IMR-90 (cell line): Measurements from ENCODE around the gene MAPRE3. TPM values are rescaled to one million over a fixed set of nuclear protein-coding genes. Genes with fewer than 3 reads are reported as not detected.

Experiments used
- ATAC-seq: fragments of 200-7000 bp; cut with Tn5 transposase; 2 replicates; pipeline ENCODE4 v1.9.1; 2020; ENCODE audit warnings: low read depth, mild to moderate bottlenecking, moderate library complexity
- BruUV-seq: library from RNA; stranded (reverse); fragments of 400-500 nt; replicated peaks from 2 replicates; lab custom pipeline; 2021; lab: Mats Ljungman, UMichigan
- CTCF ChIA-PET: fragments of 300-600 bp; formaldehyde crosslinking; extraction: SDS; loops from one replicate; lab custom pipeline; 2021; ENCODE audit warnings: antibody characterized with exemption; lab: Yijun Ruan, JAX
- POLR2A ChIA-PET: fragments of 300-600 bp; sonication (Branson Sonifier 250); formaldehyde crosslinking; loops from one replicate; lab custom pipeline; 2022; ENCODE audit warnings: antibody characterized with exemption; ENCODE audit not compliant: unreplicated experiment; lab: Charles Lee
- DNase-seq: peaks from one replicate; pipeline ENCODE4 v3.0.0; 2013
- H2AFZ ChIP-seq: replicated peaks from 2 replicates; pipeline ENCODE3; 2013; ENCODE audit warnings: low read length, mild to moderate bottlenecking; ENCODE audit not compliant: poor library complexity
- H2AK5ac ChIP-seq: 2 replicates; pipeline ENCODE4 v1.6.1; 2013; ENCODE audit warnings: low read depth, low read length, inconsistent platforms
- H2AK9ac ChIP-seq: replicated peaks from 2 replicates; pipeline ENCODE3; 2013; ENCODE audit warnings: mild to moderate bottlenecking, low read depth, low read length, moderate library complexity; ENCODE audit not compliant: poor library complexity
- H2BK120ac ChIP-seq: 2 replicates; pipeline ENCODE4 v1.6.1; 2013; ENCODE audit warnings: low read depth, low read length, inconsistent platforms
- H2BK15ac ChIP-seq: 3 replicates; pipeline ENCODE4 v1.6.1; 2013; ENCODE audit warnings: low read depth, low read length, inconsistent platforms
- H2BK20ac ChIP-seq: 2 replicates; pipeline ENCODE4 v1.6.1; 2013; ENCODE audit warnings: low read depth, mild to moderate bottlenecking, inconsistent platforms, low read length, moderate library complexity
- H2BK5ac ChIP-seq: 2 replicates; pipeline ENCODE4 v1.6.1; 2013; ENCODE audit warnings: mild to moderate bottlenecking, low read depth, low read length, inconsistent platforms; ENCODE audit not compliant: poor library complexity, severe bottlenecking
- H3K14ac ChIP-seq: replicated peaks from 2 replicates; pipeline ENCODE4 v1.6.1; 2013; ENCODE audit warnings: low read depth, low read length, inconsistent platforms
- H3K18ac ChIP-seq: 2 replicates; pipeline ENCODE4 v1.6.1; 2013; ENCODE audit warnings: low read depth, low read length, control low read depth
- H3K23ac ChIP-seq: 2 replicates; pipeline ENCODE4 v1.6.1; 2013; ENCODE audit warnings: low read depth, low read length, inconsistent platforms
- H3K27ac ChIP-seq: 2 replicates; pipeline ENCODE4 v1.5.1; 2013; ENCODE audit warnings: mild to moderate bottlenecking, control low read depth, low read length; ENCODE audit not compliant: insufficient read depth
- H3K27me3 ChIP-seq: 2 replicates; pipeline ENCODE4 v1.6.1; 2013; ENCODE audit warnings: low read length; ENCODE audit not compliant: control insufficient read depth, insufficient read depth
- H3K36me3 ChIP-seq: 2 replicates; pipeline ENCODE4 v1.6.1; 2013; ENCODE audit warnings: low read length, mixed read lengths; ENCODE audit not compliant: control insufficient read depth, insufficient read depth
- H3K4ac ChIP-seq: 2 replicates; pipeline ENCODE4 v1.6.1; 2013; ENCODE audit warnings: low read depth, low read length, inconsistent platforms
- H3K4me1 ChIP-seq: 2 replicates; pipeline ENCODE4 v1.6.1; 2013; ENCODE audit warnings: low read length, mixed read lengths; ENCODE audit not compliant: control insufficient read depth, insufficient read depth
- H3K4me2 ChIP-seq: 2 replicates; pipeline ENCODE4 v1.6.1; 2013; ENCODE audit warnings: low read depth, mild to moderate bottlenecking, control low read depth, low read length, moderate library complexity
- H3K4me3 ChIP-seq: 2 replicates; pipeline ENCODE4 v1.5.1; 2013; ENCODE audit warnings: low read depth, mild to moderate bottlenecking, control low read depth, low read length, moderate library complexity; ENCODE audit not compliant: insufficient read depth
- H3K56ac ChIP-seq: 2 replicates; pipeline ENCODE4 v1.6.1; 2013; ENCODE audit warnings: low read length, inconsistent platforms; ENCODE audit not compliant: insufficient read depth; ENCODE audit errors: extremely low read depth
- H3K79me1 ChIP-seq, 2 experiments: 2 replicates each; pipeline ENCODE4 v1.6.1; 2013; ENCODE audit warnings: low read length in 2 of 2, inconsistent platforms in 1 of 2, low read depth in 1 of 2
- H3K9ac ChIP-seq: 2 replicates; pipeline ENCODE4 v1.6.1; 2013; ENCODE audit warnings: low read depth, low read length, control low read depth
- H3K9me1 ChIP-seq: 2 replicates; pipeline ENCODE4 v1.6.1; 2013; ENCODE audit warnings: low read length, inconsistent platforms; ENCODE audit not compliant: insufficient read depth
- H3K9me3 ChIP-seq: 2 replicates; pipeline ENCODE4 v1.6.1; 2013; ENCODE audit warnings: low read length; ENCODE audit not compliant: control insufficient read depth, insufficient read depth
- H4K20me1 ChIP-seq: 2 replicates; pipeline ENCODE4 v1.6.1; 2013; ENCODE audit warnings: low read length, inconsistent platforms; ENCODE audit not compliant: insufficient read depth
- H4K5ac ChIP-seq: 2 replicates; pipeline ENCODE4 v1.6.1; 2013; ENCODE audit warnings: mild to moderate bottlenecking, low read depth, low read length, control low read depth
- H4K8ac ChIP-seq, 2 experiments: 2 replicates each; pipeline ENCODE4 v1.6.1; 2013; ENCODE audit warnings: low read depth in 2 of 2, low read length in 2 of 2, control low read depth in 1 of 2, inconsistent platforms in 1 of 2
- H4K91ac ChIP-seq: 2 replicates; pipeline ENCODE4 v1.6.1; 2013; ENCODE audit warnings: low read depth, low read length, inconsistent platforms; ENCODE audit not compliant: insufficient read depth
- BHLHE40 ChIP-seq: fragments of 150-350 bp; IDR thresholded peaks from 2 replicates; pipeline ENCODE4 v1.6.1; 2016; ENCODE audit warnings: mild to moderate bottlenecking, low read depth, low read length
- CEBPB ChIP-seq: IDR thresholded peaks from 2 replicates; pipeline ENCODE4 v1.6.1; 2012; ENCODE audit warnings: low read depth, low read length, improper control_type of control experiment
- CHD1 ChIP-seq: IDR thresholded peaks from 2 replicates; pipeline ENCODE4 v1.6.1; 2012; ENCODE audit warnings: low read depth, low read length, improper control_type of control experiment
- FOS ChIP-seq: fragments of 150-350 bp; IDR thresholded peaks from 2 replicates; pipeline ENCODE4 v1.6.1; 2016; ENCODE audit warnings: low read depth, low read length
- MAFK ChIP-seq: IDR thresholded peaks from 2 replicates; pipeline ENCODE4 v1.6.1; 2012; ENCODE audit warnings: low read depth, low read length, improper control_type of control experiment
- MAZ ChIP-seq: IDR thresholded peaks from 2 replicates; pipeline ENCODE4 v1.6.1; 2012; ENCODE audit warnings: low read depth, mild to moderate bottlenecking, low read length, improper control_type of control experiment, moderate library complexity, borderline replicate concordance
- MXI1 ChIP-seq: IDR thresholded peaks from 2 replicates; pipeline ENCODE4 v1.6.1; 2012; ENCODE audit warnings: low read depth, mild to moderate bottlenecking, low read length, moderate library complexity, borderline replicate concordance
- NFE2L2 ChIP-seq: fragments of 150-350 bp; IDR thresholded peaks from 2 replicates; pipeline ENCODE4 v1.6.1; 2016; ENCODE audit warnings: low read depth, mild to moderate bottlenecking, low read length
- POLR2A ChIP-seq: IDR thresholded peaks from 2 replicates; pipeline ENCODE4 v1.6.1; 2012; ENCODE audit warnings: mild to moderate bottlenecking, low read depth, low read length
- RAD21 ChIP-seq: IDR thresholded peaks from 2 replicates; pipeline ENCODE4 v1.6.1; 2012; ENCODE audit warnings: low read length, improper control_type of control experiment
- RCOR1 ChIP-seq: IDR thresholded peaks from 2 replicates; pipeline ENCODE4 v1.6.1; 2012; ENCODE audit warnings: mild to moderate bottlenecking, low read length, improper control_type of control experiment; ENCODE audit not compliant: insufficient replicate concordance
- RFX5 ChIP-seq: IDR thresholded peaks from 2 replicates; pipeline ENCODE4 v1.8.0; 2012; ENCODE audit warnings: low read depth, mild to moderate bottlenecking, low read length, moderate library complexity
- SMC3 ChIP-seq: fragments of 150-350 bp; IDR thresholded peaks from 2 replicates; pipeline ENCODE4 v1.6.1; 2016; ENCODE audit warnings: low read depth, mild to moderate bottlenecking, antibody characterized with exemption, low read length, moderate library complexity
- dilution Hi-C: fragments of 300-500 bp; cut with HindIII; formaldehyde crosslinking; loops from one replicate; pipeline ENCODE4 v1.14.3; 2018; ENCODE audit warnings: low sequenced_read_pairs; ENCODE audit not compliant: unreplicated experiment
- in situ Hi-C: fragments of 300-500 bp; cut with MboI; formaldehyde crosslinking; loops from 3 replicates; pipeline ENCODE4 v1.14.3; 2019; ENCODE audit warnings: low sequenced_read_pairs, inconsistent platforms, mixed read lengths
- intact Hi-C: fragments of 100-400 bp; cut with micrococcal nuclease; formaldehyde crosslinking; loops from 2 replicates; pipeline ENCODE4 v1.10.0; 2022
- polyA plus RNA-seq, 3 experiments: library from polyadenylated mRNA; depleted of rRNA; stranded (reverse); fragments of >200 nt; gene quantifications; 2 replicates each; pipeline ENCODE4 v1.2.3, GENCODE V29; 2012; ENCODE audit warnings: low replicate concordance in 1 of 3
- total RNA-seq: library from RNA; depleted of rRNA; stranded (reverse); fragments of >200 nt; gene quantifications from 2 replicates; pipeline ENCODE4 v1.2.3, GENCODE V29; 2012
- TF ChIP-seq, protein P1 (sequence below): fragments of 150-350 bp; IDR thresholded peaks from 2 replicates; pipeline ENCODE4 v1.6.1; 2017; ENCODE audit warnings: mild to moderate bottlenecking, antibody characterized with exemption, low read length, low read depth
- TF ChIP-seq, protein P2 (sequence below): fragments of 150-350 bp; IDR thresholded peaks from 2 replicates; pipeline ENCODE4 v1.6.1; 2016; ENCODE audit warnings: low read depth, mild to moderate bottlenecking, low read length, moderate library complexity, borderline replicate concordance
- TF ChIP-seq, protein P3 (sequence below): conservative IDR thresholded peaks from 2 replicates; pipeline ENCODE4 v1.5.1; 2012; ENCODE audit warnings: mild to moderate bottlenecking, low read depth, low read length, improper control_type of control experiment

MAPRE3 gene
- total and polyA plus RNA-seq, 2 of the 4 experiments (the other 2 are of a cell fraction) = 1.8 to 20.3 TPM

DNA sequence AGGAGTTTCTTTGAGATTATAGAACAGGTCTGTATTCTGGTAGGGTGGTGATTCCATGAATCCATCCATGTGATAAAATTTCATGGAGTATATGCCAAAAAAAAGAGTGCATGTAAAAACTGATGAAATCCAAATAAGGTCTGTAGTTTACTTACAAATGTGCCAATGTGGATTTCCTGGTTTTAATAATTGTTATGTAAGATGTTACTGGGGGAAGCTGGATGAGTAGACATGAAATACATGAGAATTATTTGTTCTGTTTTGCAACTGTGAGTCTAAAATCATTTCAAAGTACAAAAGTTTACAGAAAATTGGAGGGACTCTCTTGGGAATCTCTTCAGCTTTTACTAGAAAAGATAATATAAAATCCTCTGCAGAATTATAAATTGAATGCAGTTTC is 38.6 kb downstream of the MAPRE3 start:
- in situ Hi-C loops = no loop called here
- POLR2A ChIA-PET = interaction anchor here (0.7 kb wide), 1 partner anchor 55 kb away, joined by 4 read pairs; no protein-coding TSS in a partner anchor

More for the DNA sequence above, 38.6 kb downstream of the MAPRE3 start:
- Histone ChIP-seq H3K23ac (no peak overlapping the region), H3K9ac (no peak overlapping the region), H2AK9ac (no peak overlapping the region), H4K8ac (no peak overlapping the region), H3K27me3 (no peaks in the 10 kb centered on the region), H3K4me2 (no peak overlapping the region), H3K4ac (no peak overlapping the region), H2AFZ (no peak overlapping the region), H4K20me1 (no peaks in the 10 kb centered on the region), H3K18ac (no peak overlapping the region), H4K91ac (no peak overlapping the region), H3K4me1 (peaks cover 7% of the 10 kb centered on the region), H3K56ac (no peak overlapping the region), H2BK120ac (no peak overlapping the region), H3K79me1 (peaks cover 0 to 4% of the 10 kb centered on the region in 2 experiments; a peak in 2 of 4 replicates), H2AK5ac (no peak overlapping the region), H3K27ac (no peak overlapping the region), H4K5ac (no peak overlapping the region), H3K14ac (no peak overlapping the region), H3K9me3 (no peaks in the 10 kb centered on the region), H3K36me3 (no peaks in the 10 kb centered on the region), H2BK20ac (no peak overlapping the region), H2BK15ac (no peak overlapping the region), H2BK5ac (no peak overlapping the region), H3K4me3 (no peak overlapping the region), H3K9me1 (peaks cover 5% of the 10 kb centered on the region)
- ATAC-seq (no peak), DNase-seq (no peak)
- CTCF ChIA-PET = interaction anchor here (1.0 kb wide), 1 partner anchor 48 kb away, joined by 3 read pairs; no protein-coding TSS in a partner anchor
- intact Hi-C loops (no loop called here), dilution Hi-C loops (no loop called here)
- TF ChIP-seq POLR2A (no peak), MXI1 (no peak), FOS (no peak), NFE2L2 (no peak), MAZ (no peak), RCOR1 (no peak), CHD1 (no peak), SMC3 (no peak), BHLHE40 (no peak), RFX5 (no peak), CEBPB (no peak), MAFK (no peak), RAD21 (no peak)
- TF ChIP-seq, protein P1, sequence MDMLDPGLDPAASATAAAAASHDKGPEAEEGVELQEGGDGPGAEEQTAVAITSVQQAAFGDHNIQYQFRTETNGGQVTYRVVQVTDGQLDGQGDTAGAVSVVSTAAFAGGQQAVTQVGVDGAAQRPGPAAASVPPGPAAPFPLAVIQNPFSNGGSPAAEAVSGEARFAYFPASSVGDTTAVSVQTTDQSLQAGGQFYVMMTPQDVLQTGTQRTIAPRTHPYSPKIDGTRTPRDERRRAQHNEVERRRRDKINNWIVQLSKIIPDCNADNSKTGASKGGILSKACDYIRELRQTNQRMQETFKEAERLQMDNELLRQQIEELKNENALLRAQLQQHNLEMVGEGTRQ = no peak
- TF ChIP-seq, protein P2, sequence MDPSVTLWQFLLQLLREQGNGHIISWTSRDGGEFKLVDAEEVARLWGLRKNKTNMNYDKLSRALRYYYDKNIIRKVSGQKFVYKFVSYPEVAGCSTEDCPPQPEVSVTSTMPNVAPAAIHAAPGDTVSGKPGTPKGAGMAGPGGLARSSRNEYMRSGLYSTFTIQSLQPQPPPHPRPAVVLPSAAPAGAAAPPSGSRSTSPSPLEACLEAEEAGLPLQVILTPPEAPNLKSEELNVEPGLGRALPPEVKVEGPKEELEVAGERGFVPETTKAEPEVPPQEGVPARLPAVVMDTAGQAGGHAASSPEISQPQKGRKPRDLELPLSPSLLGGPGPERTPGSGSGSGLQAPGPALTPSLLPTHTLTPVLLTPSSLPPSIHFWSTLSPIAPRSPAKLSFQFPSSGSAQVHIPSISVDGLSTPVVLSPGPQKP = no peak
- TF ChIP-seq, protein P3, sequence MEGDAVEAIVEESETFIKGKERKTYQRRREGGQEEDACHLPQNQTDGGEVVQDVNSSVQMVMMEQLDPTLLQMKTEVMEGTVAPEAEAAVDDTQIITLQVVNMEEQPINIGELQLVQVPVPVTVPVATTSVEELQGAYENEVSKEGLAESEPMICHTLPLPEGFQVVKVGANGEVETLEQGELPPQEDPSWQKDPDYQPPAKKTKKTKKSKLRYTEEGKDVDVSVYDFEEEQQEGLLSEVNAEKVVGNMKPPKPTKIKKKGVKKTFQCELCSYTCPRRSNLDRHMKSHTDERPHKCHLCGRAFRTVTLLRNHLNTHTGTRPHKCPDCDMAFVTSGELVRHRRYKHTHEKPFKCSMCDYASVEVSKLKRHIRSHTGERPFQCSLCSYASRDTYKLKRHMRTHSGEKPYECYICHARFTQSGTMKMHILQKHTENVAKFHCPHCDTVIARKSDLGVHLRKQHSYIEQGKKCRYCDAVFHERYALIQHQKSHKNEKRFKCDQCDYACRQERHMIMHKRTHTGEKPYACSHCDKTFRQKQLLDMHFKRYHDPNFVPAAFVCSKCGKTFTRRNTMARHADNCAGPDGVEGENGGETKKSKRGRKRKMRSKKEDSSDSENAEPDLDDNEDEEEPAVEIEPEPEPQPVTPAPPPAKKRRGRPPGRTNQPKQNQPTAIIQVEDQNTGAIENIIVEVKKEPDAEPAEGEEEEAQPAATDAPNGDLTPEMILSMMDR = no peak
- no TSS peak for BruUV-seq
